ENCODE data around the gene AUTS2.

The AUTS2 gene

DNA sequence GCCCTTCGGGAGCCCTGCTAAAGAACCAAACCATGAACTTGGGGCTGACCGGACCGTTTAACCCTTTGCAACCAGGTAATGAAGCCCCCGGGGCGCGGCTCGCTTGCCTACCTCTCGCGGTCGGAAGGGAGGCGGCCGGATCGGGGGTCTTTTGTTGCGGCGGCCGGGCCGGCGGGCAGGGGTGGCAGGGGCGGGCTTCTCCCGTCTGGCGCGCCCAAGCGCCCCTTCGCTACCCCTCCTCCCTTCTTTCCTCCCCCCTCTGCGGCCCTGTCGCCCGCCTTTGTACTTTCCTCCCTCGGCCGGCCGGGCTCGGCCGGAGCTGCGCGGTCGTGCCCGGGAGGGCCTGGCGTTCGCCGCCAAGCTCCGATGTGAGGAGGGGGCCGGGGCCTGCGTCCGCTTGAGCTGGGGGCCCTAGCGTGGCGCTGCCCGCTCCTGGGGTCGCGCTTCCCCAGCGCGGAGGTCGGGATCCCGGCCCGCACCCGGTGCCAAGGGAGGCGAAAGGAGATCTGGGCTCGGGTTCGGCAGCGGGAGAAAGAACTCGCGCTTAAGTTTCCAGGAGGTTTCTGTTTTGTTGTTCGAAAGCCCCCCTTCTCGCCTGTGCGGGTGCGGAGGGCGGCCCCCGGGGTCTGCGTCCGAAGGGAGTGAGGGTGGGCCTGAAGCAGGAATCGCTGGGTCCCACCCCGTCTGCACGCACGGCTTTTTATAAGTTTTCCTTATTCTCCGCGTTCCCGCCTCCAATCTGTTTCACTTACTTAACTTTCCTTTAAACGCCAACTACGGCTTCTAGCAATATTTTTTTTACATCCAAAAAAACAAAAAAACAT is 1096.9 kb downstream of the AUTS2 start:
- no peak for DNase-seq (ENCODE audit: low spot score)

DNA sequence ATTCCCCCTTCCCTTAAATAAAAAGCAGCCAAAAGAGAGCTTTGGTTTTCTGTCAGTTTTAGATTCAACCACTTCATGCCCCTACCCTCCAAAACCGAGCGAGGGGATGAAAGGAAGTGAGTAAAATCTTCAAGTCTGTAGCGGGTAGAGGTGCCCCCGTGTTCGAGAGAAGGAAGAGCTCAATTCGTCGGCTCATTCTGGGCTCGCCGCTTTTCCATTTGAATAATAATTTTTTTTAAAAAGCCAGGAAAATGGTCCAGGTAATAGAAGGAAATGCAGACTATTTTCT is 1097.5 kb downstream of the AUTS2 start:
- peak; percentile 10 for DNase-seq (ENCODE audit: low spot score)

DNA sequence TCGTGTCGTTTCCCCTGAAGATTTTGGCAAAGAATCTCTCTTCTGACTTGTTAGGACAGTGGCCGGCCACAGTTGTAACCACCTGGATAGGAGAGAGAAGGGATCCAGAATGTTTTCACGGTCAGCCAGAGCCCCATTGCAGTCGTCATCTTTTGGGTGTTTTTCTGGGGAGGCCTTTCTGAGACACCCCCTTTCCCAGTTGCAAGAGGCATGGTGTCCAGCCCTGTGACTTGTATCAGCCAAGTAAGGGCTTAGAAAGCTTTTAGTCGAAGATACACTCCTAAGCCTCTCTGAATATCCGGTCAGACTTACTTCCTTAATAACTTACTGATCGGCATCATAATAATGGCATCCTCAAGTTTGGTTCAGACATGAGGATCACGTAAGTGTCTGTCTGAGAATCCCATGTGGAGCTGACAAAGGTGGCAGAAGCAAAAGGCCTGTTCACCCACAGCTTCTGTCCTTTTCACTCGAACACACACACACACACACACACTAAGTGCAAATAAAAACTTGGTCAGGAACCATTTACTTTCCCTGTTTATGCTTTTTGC is 1098.0 kb downstream of the AUTS2 start:
- no peak for DNase-seq (ENCODE audit: low spot score)

DNA sequence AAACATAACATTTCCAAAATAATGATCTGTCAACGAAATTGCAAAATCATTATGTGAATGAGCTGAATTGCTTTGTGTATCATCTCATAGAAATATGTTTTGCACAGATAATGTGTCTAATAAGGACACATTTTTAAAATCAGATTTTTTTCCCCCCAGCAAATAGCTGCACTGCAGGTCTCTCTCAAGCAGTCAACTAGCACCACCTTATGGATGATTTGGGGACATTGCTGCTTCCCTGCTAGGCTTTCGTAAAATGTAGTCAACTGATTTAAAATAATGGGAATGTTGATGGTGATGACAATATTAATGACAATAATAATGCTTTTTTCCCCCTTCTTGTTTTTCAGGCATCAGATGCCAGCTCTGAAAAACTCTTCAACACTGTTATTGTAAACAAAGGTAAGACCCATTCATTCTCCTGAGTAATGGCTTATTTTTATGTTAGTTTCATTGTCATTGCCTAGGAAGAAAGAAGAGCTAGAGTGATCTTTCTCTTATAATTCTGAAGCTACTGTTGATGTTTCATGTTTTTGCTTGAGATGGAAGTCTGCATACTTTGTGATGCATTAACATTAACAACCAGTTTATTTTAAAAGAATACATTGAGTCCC is 1100.1 kb downstream of the AUTS2 start:
- DNase-seq (ENCODE audit: low spot score) = peak; percentile 50

GRCh38 chr7:70699271-70699670 is 1101.0 kb downstream of the AUTS2 start:
- DNase-seq (ENCODE audit: low spot score) = no peak

- no peak for DNase-seq (ENCODE audit: low spot score)
Observed at GRCh38 chr7:70700055-70700940, 1102.0 kb downstream of the AUTS2 start.

DNA sequence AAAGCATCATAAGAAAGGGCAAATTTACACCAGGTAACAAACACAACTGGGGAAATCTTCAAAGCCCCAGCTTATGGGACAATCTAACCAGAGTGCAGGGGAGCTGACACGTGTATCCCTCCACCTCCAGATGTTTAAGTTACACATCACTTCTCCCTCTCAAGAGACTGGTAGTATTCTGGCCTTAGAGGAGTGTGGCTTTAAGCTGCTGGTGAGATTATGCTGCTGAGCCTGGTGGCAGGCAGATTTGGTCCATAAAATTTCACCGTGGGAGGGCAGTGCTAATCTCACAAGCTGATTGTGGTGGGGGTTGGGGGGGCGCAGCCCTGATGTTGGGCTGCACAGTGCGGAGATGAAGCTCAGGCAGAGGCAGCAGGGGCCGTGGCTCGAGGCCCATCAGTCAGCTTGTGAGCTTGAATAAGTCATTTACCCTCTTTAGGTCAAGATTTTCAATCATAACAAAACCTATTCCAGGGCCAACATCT is 1102.7 kb downstream of the AUTS2 start:
- no peak for DNase-seq (ENCODE audit: low spot score)

DNA sequence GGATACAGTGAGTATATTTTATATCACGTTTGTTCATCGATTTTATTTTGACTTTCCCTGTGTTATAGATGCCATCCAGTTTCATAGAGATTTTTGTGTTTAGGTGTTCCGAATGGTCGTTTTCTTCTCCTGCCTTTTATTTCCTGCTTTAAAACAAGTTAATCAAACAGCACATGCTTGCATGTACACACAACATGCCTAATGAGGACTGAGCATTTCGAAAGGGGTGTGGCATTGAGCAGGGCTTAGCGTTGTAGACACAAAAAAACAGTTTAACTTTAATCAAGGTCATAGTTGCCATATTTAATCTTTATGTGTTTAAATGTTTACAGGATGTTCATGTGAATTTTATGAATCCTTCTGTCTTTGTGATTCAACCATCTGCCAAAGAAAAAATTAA is 1103.2 kb downstream of the AUTS2 start:
- no peak for DNase-seq (ENCODE audit: low spot score)

DNA sequence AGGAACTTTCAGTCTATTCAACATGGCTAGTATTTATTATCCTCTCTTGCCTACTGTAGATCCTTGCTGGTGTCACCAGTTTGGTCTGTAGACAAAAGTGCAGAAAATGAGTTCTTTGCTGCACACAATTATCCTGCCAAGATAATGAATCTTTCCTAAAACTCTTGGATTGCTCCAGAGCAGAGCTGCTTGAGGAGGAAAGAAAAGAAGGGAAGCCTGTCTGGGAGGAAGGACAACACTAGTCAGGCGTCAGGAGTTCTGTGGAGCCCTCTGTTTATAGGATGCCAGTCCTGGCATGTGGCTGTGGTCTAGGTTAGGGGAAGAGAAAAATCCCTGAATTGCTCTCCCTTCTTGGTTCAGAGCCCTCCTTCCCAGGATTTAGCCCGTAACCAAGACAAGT is 1103.7 kb downstream of the AUTS2 start:
- no peak for DNase-seq (ENCODE audit: low spot score)

DNA sequence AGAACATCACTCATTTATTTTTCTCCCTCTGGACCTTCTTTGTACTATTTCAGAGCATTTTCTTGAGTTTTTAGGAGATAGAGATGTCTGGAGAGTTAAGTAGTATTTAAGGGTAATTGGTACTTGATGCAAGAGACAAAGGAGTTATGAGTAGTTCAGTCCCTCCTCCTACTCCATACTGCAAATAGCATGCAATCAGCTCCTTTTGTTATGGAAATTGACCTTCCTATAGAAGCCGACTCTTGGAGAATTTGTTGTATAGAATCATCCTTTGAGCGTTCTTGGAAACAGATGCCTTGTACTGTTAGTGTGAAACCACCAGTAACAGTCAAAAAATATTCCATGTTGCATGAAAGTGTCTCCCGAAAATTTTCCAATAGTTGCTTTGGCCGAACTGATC is 1105.5 kb downstream of the AUTS2 start:
- no peak for DNase-seq (ENCODE audit: low spot score)

DNA sequence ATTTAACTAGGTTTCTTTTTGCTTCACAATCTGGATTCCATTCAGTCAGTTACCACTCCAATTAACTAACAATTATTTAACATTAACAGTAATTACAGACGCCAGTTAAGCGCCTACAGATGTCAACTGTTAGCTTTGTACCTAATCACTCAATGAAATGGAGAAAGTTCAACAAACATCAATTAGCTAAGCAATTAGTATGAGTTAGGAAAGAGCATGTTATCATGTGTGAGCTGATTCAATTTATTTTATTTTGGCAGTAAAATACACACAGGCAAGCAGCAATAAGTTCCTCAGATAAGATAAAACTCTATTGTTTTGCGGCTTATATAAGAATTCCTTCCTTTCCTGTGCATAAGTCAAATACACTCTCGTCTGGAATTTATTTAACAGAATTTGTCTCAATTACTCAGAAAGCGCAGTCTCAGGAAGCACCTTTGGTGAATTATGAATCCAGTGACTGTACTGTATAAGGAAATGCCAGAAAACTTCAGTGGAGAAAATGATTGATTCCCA is 1106.6 kb downstream of the AUTS2 start:
- no peak for DNase-seq (ENCODE audit: low spot score)

- DNase-seq (ENCODE audit: low spot score) = no peak
Observed at GRCh38 chr7:70706204-70706603, 1107.9 kb downstream of the AUTS2 start.

- DNase-seq (ENCODE audit: low spot score) = no peak
Observed at GRCh38 chr7:70706698-70707097, 1108.4 kb downstream of the AUTS2 start.

DNA sequence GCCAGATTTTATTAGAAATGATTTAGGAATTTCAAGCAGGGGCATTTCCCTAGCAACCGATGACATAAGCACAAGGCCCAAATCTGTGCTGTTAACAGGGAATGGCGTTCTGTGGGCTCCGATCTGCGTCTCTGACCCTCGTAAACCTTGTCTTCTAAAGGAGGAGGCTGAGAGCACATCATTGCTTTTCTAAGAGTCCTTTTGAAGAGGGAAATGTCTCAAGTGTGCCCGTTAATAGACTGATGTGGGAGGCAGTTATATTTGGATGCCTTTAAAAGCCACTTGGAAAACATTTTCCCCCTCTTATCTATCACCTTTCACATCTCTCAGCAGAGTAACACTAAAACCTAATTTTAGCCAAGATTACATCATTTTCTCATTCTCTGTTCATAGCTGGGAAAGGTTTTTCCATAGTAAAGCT is 1109.6 kb downstream of the AUTS2 start:
- DNase-seq (ENCODE audit: low spot score) = no peak

- no peak for DNase-seq (ENCODE audit: low spot score)
Observed at GRCh38 chr7:70710011-70710480, 1111.8 kb downstream of the AUTS2 start.

GRCh38 chr7:70710651-70711050 is 1112.4 kb downstream of the AUTS2 start:
- no peak for DNase-seq (ENCODE audit: low spot score)

GRCh38 chr7:70711452-70711851 is 1113.2 kb downstream of the AUTS2 start:
- no peak for DNase-seq (ENCODE audit: low spot score)

DNA sequence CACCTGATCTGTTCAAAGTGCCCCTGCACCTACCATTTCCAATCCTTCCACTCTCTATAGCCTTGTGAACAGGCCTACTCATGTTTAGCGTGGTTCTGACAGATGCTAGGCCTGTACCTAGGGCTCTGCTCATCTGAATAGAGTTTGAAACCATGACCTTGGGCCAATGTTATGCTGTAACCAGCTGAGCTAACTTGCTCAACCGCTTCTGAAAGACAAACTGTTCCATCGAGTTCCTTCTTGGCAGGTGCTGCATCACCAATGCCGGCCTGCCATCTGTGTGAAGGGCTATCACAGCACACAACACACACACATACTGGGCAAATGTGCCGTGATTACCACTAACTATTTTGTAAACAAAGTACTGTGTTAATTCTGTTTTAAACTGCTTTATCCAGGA is 1114.7 kb downstream of the AUTS2 start:
- DNase-seq (ENCODE audit: low spot score) = no peak

DNA sequence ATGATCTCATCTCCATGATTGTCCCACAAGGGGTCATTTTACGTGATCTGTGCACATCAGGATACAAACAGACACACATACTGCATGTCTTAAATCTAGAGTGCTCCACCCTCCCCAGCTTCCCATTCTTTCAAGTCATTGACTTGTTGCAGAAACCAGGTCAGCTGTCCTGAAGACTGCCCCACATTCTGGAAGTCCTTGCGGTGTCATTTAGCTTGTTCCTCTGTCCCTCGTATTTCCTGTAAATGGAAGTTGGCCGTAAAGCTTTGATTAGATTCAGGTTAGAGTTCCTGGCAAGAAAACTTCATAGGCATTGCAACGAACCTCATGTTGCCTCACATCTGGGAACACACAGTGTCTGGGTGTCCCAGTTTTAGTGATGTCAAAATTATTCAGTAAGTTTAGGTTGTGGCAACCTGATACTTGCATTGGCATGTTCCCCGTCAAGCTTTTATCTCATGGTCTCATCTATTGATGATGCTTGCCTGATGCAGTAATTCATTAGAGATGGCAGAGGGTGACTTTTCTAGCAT is 1116.3 kb downstream of the AUTS2 start:
- no peak for DNase-seq (ENCODE audit: low spot score)

DNA sequence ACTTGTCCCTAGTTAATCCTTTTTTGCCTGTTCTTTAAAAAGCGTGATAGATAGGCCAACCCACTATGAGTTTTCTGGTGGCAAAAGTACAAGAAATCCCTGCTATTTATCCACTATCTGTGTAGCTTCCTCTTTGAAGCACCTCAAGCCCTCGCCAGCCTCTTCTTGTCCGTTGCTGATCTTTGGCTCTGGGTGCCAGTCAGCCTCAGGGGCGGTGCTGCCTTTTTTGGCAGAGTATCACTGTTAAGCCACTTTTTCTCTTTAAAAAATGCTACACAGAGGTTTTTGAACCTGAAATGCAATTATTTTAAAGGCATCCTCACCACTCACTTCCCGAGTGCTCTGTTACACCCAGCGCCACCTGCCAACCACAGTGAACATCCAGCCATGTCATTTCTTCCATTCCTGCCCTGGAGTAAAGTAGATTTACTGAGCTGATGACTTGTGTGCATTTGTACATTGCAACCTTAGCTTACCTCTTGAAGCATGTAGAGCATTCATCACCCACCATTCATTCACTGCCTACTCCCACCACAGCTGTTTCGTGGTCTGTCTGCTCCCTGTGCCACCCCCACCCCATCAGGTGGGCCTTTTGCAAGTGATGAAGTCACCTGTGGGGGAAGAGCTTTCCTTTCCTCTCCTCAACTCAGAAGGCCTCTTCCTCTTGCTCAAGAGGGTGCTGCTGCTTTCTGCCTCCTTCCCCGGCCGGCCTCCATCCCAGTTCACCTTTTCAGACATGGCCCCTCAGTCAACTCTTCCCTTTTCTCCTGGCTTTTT is 1119.5 kb downstream of the AUTS2 start:
- DNase-seq (ENCODE audit: low spot score) = no peak

DNA sequence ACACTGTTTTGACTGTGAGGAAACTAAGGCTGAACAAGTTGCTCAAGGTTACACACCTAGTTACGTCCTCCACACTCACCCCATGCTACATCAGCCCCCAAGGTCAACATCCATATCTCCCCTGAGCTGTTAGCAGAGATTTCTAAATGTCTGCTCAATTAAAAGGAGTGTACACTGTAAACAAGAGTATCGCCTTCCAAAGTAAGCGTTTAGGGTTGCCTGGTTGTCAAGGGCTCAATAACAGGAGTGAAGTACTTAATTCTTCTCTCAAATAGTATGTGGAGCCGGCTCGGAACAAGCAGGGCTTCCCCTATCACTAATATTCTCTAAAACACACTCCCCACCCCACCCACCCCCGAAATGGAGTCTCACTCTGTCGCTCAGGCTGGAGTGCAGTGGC is 1120.8 kb downstream of the AUTS2 start:
- no peak for DNase-seq (ENCODE audit: low spot score)
